Germinal center (tissue), 1 donor: ENCODE data around the gene AP5S1.
A peak's percentile ranks its signal among the peaks of the same experiment; 100 is the strongest.

Source experiments
- DNase-seq: peaks from one replicate; pipeline ENCODE4 v3.0.0; 2012; ENCODE audit warnings: mixed read lengths, low spot score

The AP5S1 gene

DNA sequence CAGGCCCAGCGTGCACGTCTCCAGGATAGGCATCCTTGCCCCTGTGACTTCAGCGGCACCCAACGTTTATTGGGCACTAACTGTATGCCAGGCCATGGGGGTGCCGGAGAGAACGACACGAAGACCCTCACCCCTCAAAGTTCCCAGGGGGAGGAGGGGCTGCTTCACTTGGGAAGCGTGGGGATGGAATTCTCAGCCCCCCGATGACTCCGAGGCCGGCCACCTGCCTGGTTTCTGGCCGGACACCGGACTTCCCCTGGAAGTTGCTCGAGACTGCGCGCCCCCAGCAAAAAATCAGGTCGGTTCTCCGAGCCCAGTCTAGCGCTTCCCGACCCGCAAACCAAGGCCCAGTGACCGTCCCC lies 26.0 kb downstream of the AP5S1 start:
- no peak for DNase-seq

GRCh38 chr20:3846740-3847428 lies 26.5 kb downstream of the AP5S1 start, which contains the start of gene MAVS:
Gene MAVS (plus strand): TSS chr20:3846834. CDS start chr20:3854625, 7,791 bp downstream.
- peak; percentile 93 for DNase-seq

- DNase-seq: no peak
Observed at GRCh38 chr20:3847429-3847940, 27.1 kb downstream of the AP5S1 start.

- DNase-seq: no peak
Observed at GRCh38 chr20:3848565-3848964, 28.2 kb downstream of the AP5S1 start.

DNA sequence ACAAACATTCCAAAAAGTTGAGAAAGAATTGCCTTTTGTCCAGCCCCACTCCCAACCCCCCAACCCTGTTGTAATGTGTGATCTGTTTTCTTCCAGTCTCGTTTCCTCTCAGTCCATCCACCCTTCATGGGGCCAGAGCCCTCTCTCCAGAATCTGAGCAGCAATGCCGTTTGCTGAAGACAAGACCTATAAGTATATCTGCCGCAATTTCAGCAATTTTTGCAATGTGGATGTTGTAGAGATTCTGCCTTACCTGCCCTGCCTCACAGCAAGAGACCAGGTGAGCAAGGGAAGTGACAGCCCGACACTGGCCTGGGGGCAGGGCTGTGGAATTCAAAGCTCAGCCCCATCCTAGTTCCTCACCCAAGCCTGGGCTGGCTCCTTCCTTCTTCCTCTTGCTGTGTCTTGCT lies 34.1 kb downstream of the AP5S1 start:
- no peak for DNase-seq

- DNase-seq: no peak
Observed at GRCh38 chr20:3857405-3857804, 37.1 kb downstream of the AP5S1 start.

GRCh38 chr20:3858689-3859088 lies 38.3 kb downstream of the AP5S1 start:
- no peak for DNase-seq

DNA sequence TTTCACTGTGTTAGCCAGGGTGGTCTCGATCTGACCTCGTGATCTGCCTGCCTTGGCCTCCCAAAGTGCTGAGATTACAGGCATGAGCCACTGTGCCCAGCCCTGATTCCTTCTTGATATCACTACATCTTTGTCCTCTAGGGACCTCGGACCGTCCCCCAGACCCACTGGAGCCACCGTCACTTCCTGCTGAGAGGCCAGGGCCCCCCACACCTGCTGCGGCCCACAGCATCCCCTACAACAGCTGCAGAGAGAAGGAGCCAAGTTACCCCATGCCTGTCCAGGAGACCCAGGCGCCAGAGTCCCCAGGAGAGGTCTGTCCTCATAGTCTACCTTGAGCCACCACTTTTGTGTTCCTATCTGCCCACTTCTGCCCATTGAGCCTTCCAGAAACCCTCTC lies 40.8 kb downstream of the AP5S1 start:
- no peak for DNase-seq

GRCh38 chr20:3862333-3862732 lies 42.0 kb downstream of the AP5S1 start:
- no peak for DNase-seq

GRCh38 chr20:3863317-3863716 lies 43.0 kb downstream of the AP5S1 start:
- DNase-seq: no peak

DNA sequence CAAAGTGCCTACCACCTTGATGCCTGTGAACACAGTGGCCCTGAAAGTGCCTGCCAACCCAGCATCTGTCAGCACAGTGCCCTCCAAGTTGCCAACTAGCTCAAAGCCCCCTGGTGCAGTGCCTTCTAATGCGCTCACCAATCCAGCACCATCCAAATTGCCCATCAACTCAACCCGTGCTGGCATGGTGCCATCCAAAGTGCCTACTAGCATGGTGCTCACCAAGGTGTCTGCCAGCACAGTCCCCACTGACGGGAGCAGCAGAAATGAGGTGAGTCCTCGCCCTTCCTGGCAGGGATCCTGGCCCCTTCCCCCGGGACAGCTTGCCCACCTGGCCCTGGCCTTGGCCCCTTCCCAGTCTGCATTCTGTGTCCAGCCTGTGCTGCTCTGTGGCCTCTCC lies 44.2 kb downstream of the AP5S1 start:
- DNase-seq: no peak

DNA sequence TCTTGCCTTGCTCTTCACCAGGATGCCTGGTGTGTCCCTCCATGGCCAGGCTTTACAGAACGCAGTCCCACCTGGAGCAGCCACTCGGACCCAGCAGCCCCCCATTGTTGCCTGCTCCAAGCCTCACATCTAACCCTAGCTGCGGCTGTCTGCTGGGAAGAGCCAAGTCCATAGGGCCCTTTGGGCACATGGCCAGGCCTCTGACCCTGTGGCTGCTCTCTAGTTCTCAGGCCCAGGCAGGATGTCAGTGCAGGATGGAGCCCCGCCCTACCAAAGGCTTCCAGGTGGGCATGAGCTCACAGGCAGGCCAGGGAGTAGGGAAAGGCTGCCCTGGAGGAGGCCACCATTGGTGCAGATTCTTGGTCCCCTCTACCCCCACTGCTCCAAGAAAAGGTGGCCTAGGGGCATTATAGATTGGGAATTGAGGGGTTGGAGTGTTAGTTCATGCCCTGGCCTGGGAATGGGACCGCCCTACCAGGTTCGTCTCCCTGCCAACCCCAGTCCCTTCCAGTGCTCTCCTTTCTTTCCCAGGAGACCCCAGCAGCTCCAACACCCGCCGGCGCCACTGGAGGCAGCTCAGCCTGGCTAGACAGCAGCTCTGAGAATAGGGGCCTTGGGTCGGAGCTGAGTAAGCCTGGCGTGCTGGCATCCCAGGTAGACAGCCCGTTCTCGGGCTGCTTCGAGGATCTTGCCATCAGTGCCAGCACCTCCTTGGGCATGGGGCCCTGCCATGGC lies 45.0 kb downstream of the AP5S1 start:
- no peak for DNase-seq

DNA sequence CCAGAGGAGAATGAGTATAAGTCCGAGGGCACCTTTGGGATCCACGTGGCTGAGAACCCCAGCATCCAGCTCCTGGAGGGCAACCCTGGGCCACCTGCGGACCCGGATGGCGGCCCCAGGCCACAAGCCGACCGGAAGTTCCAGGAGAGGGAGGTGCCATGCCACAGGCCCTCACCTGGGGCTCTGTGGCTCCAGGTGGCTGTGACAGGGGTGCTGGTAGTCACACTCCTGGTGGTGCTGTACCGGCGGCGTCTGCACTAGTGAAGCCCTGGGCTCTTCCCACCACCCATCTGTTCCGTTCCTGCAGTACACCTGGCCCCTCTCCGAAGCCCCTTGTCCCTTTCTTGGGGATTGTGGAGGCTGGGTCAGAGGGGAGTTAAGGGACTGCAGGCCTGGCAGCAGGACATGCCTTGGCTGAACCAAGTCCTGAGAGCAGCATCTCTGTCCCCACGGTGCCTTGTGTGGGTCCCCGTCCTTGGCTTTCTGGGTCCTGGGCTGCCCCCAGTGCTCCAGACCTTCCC lies 45.6 kb downstream of the AP5S1 start:
- DNase-seq: no peak

DNA sequence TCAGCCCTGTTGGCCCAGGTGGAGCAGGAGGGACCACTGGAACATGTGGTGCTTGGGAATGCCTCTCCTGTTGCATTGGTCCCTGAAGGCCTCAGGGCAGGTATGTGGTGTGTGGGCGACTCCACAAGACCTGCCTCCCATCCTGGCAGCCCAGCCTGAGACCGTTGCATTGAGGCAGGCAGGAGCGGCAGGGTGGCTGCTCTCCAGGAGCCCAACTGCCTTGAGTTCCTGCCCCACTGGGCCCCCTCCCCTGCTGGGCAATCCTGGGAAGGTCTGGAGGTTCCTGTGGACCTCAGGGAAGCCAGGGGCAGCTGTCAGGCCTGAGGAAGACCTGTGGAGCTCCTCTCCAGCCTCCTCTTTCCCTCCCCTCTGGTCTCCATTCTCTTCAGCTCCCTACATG lies 46.1 kb downstream of the AP5S1 start:
- no peak for DNase-seq

- no peak for DNase-seq
Observed at GRCh38 chr20:3867802-3868201, 47.5 kb downstream of the AP5S1 start.

GRCh38 chr20:3869839-3870634 lies 49.7 kb downstream of the AP5S1 start:
- no peak for DNase-seq

DNA sequence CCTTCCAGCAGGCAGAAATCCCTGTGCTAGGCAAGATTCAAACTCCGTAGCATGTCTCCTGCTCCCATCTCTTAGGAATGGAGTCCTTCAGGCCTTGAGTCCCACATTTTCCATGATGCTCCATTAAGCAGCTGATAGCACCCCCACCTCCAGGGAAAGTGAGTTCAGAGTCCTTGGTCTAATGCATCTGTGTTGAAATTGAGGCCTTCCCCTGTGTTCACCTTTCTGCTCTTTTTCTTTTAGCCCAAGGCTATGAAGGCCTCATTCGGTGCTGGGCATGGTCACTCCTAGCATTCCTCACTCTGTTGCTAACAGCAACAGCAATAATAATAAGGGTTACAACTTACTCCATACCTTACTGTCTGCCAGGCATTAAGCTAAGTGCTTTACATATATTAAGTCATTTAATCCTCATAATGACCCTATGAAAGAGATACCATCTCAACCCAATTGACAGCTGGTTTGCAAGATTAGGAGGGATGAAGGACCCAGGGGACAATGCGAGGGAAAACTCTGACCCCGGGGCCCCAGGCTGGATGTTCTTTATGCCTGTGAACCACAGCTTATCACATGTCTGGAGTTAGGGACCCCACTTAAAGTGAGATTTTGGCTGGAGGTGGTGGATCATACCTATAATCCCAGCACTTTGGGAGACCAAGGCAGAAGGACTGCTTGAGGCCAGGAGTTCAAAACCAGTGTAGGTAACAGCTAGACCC lies 51.4 kb downstream of the AP5S1 start:
- no peak for DNase-seq

GRCh38 chr20:3873507-3873906 lies 53.2 kb downstream of the AP5S1 start:
- no peak for DNase-seq

DNA sequence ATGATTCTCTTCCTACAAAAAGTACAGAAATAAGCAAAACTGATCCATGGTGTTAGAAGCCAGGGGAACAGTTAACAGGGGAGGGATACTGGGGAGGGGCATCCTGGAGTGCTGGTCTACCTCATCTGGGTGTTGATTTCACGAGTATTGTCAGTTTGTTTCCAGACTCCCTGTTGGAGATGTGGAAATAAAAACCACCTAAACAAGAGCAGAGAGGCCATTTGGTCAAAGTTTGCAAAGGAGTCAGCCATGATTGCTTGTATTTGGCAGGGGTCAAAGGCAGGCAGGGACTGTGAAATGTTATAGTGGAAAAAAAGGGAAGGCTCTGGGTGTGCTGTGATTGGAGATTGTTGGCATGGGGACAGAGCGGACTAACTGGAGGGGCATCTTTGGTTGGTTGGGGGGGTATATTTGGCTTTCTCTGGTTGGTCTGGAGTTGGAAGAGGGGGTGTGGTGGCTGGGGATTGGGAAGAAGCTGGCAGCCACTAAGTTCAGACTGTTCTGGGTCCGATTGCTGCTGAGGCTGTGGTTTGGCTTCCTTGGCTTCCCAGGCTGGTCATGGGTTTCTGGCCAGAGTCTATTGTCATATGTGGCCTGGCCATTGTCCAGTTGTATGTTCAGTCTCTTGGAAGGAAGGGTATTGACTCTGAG lies 54.0 kb downstream of the AP5S1 start:
- DNase-seq: no peak

GRCh38 chr20:3875378-3875974 lies 55.1 kb downstream of the AP5S1 start:
- DNase-seq: no peak

DNA sequence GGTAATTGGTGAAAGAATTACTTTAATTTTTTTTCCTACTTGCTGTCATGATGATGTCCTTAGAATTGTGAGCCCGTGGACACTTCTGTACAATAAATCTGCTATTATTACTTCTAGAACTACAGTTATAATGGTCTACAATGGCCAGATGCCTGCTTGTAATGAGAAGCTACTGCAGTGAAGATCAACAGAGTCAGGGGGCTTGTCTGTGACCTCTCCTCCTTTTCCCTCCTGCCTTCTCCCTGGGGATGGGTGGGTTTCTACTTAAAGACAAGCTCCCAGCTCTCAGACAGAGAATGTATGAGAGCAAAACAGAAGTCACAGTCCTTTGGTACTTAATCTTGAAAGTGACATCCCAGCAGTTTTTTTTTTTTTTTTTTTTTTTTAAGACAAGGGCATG lies 55.7 kb downstream of the AP5S1 start:
- DNase-seq: no peak
